Psoas muscle (tissue), 8 donors: ENCODE results near the gene COMP. TPM values are rescaled to one million over a fixed set of nuclear protein-coding genes. Genes with fewer than 3 reads are reported as not detected.
A peak's percentile ranks its signal among the peaks of the same experiment; 100 is the strongest.
"Not testable (repeated sequence)": the region's sequence is repeated elsewhere in the genome, so short reads cannot be mapped to it uniquely, and the experiment has no call there.

Source experiments
- ATAC-seq, 4 donors: fragments of 200-7000 bp; cut with Tn5 transposase; one replicate each; pipeline ENCODE4 v1.9.1; 2020; ENCODE audit warnings: moderate library complexity in 3 of 4, mild to moderate bottlenecking in 2 of 4
- DNase-seq, 2 donors: peaks; one replicate each; pipeline ENCODE4 v3.0.0-alpha.2; 2020
- H3K27ac ChIP-seq: fragments of 200-600 bp; one replicate; pipeline ENCODE4 v1.8.0; 2022
- H3K27me3 ChIP-seq, 3 donors: fragments of 200-600 bp in 1 of 3; one replicate each; pipeline versions ENCODE4 v1.6.1 to v1.8.0; 2013 to 2022; ENCODE audit warnings: low read length in 2 of 3, mild to moderate bottlenecking in 2 of 3, moderate library complexity in 1 of 3; ENCODE audit not compliant: insufficient read depth in 3 of 3
- H3K36me3 ChIP-seq, 2 donors: fragments of 200-600 bp in 1 of 2; one replicate each; pipeline versions ENCODE4 v1.6.1 to v1.8.0; 2013 to 2022; ENCODE audit warnings: low read depth in 1 of 2, mild to moderate bottlenecking in 1 of 2, moderate library complexity in 1 of 2; ENCODE audit not compliant: insufficient read depth in 1 of 2
- H3K4me1 ChIP-seq: fragments of 200-600 bp; one replicate; pipeline ENCODE4 v1.8.0; 2022
- H3K4me3 ChIP-seq: fragments of 200-600 bp; one replicate; pipeline ENCODE4 v1.8.0; 2022; ENCODE audit warnings: mild to moderate bottlenecking
- H3K9me3 ChIP-seq: fragments of 200-600 bp; one replicate; pipeline ENCODE4 v1.8.0; 2022
- CTCF ChIP-seq: fragments of 200-600 bp; IDR thresholded peaks from one replicate; pipeline ENCODE4 v1.8.0; 2022; ENCODE audit warnings: antibody characterized with exemption
- WGBS, 3 donors: extraction: QIAGEN DNeasy Blood & Tissue Kit; methylation state at CpG; one replicate each; pipeline versions ENCODE4 v1.1.6 to v1.1.7; 2013; 5-methylcytosine and 5-hydroxymethylcytosine counted together
- intact Hi-C, 2 donors: fragments of 100-400 bp; cut with DNase I; formaldehyde crosslinking; loops; one replicate each; pipeline versions ENCODE4 v1.11.0 to v1.14.2; 2022
- polyA plus RNA-seq, 3 donors: library from polyadenylated mRNA; stranded (reverse); fragments of 200-250 nt; gene quantifications; one replicate each; pipeline ENCODE4 v1.2.3, GENCODE V29; 2013
- total RNA-seq, 4 donors: library from RNA; stranded (reverse); fragmentation: NEBNext Ultra II Directional in 2 of 4; extraction: Animal tissue kit (Norgen Biotek cat#: 25700) in 2 of 4; gene quantifications; one replicate each; pipeline versions ENCODE4 v1.2.1 to v1.2.4, GENCODE V29; 2021 to 2023
- donor health status: healthy with polysubstance abuse.
- donor health status: DM: no; HTN: no; CAD: no; lungs with moderate emphysema.
- donor health status: Bipolar disorder and iron deficiency.
- donor health status: healthy.
- donor health status: DM: yes; HTN: yes; CAD: no.
- donor health status: DM: no; HTN: no; CAD: no.
- donor health status: DM: no; HTN: no; CAD: no.
- donor health status: DM: yes; HTN: yes; CAD: no.

Gene COMP
- total and polyA plus RNA-seq, 7 donors = 0.10 to 1.8 (median 0.84) TPM; not detected in 1

- Histone ChIP-seq H3K9me3 (no peaks in the 10 kb centered on the region), H3K27ac (no peak overlapping the region), H3K36me3 (no peaks in the 10 kb centered on the region), H3K4me1 (peaks cover 7% of the 10 kb centered on the region), H3K27me3 (no peaks in the 10 kb centered on the region), H3K4me3 (no peak overlapping the region)
- ATAC-seq (no peak), DNase-seq (peak in 1 of 2 donors; percentile 56)
- no peak for TF ChIP-seq CTCF
- WGBS, 3 donors = 19 to 25% (median 25%) methylated on average over 9 of the region's 9 CpGs
- intact Hi-C loops = no loop called here
Measured at GRCh38 chr19:18814063-18814462, 23.0 kb upstream of the COMP start.

GRCh38 chr19:18811638-18812037 is 20.5 kb upstream of the COMP start:
- H3K4me3 ChIP-seq, DNase-seq, H3K4me1 ChIP-seq, H3K9me3 ChIP-seq, ATAC-seq, H3K36me3 ChIP-seq, H3K27ac ChIP-seq, intact Hi-C loops, H3K27me3 ChIP-seq: not testable (repeated sequence)
- 91 to 96% (median 93%) methylated on average over 5 of the region's 5 CpGs for WGBS, 3 donors

GRCh38 chr19:18809149-18809868 is 18.2 kb upstream of the COMP start:
- Histone ChIP-seq H3K27me3 (no peaks in the 10 kb centered on the region), H3K36me3 (no peaks in the 10 kb centered on the region), H3K4me3 (peak overlapping the region; percentile 16), H3K4me1 (peaks cover 7% of the 10 kb centered on the region), H3K27ac (no peak overlapping the region), H3K9me3 (no peaks in the 10 kb centered on the region)
- intact Hi-C loops = no loop called here
- no peak for TF ChIP-seq CTCF
- WGBS, 3 donors = 29 to 50% (median 31%) methylated on average over 14 of the region's 14 CpGs
- DNase-seq (peak; percentile 72 to 83), ATAC-seq (peak; percentile 78 to 95 (median 85))

- Histone ChIP-seq H3K27me3 (peaks cover 0 to 7% (median 0%) of the 10 kb centered on the region in 3 donors), H3K27ac (no peak overlapping the region), H3K9me3 (no peaks in the 10 kb centered on the region), H3K4me1 (peaks cover 7% of the 10 kb centered on the region), H3K4me3 (no peak overlapping the region), H3K36me3 (no peaks in the 10 kb centered on the region)
- intact Hi-C loops = no loop called here
- TF ChIP-seq CTCF = no peak
- WGBS, 3 donors = 68 to 75% (median 71%) methylated on average over 19 of the region's 19 CpGs
- peak in 1 of 2 donors; percentile 61 for DNase-seq
- peak in 1 of 4 donors; percentile 21 for ATAC-seq
Measured at GRCh38 chr19:18807861-18808331, 16.8 kb upstream of the COMP start.

- DNase-seq (no peak), ATAC-seq (no peak)
- H3K27ac ChIP-seq = no peak overlapping the region
- no peaks in the 10 kb centered on the region for H3K9me3 ChIP-seq
- H3K4me1 ChIP-seq = peaks cover 6% of the 10 kb centered on the region
- no peaks in the 10 kb centered on the region for H3K36me3 ChIP-seq
- TF ChIP-seq CTCF = no peak
- intact Hi-C loops = no loop called here
- peaks cover 0 to 18% (median 4%) of the 10 kb centered on the region in 3 donors for H3K27me3 ChIP-seq
- 88 to 93% (median 89%) methylated on average over 8 of the region's 8 CpGs for WGBS, 3 donors
- H3K4me3 ChIP-seq = no peak overlapping the region
Measured at GRCh38 chr19:18804643-18805042, 13.5 kb upstream of the COMP start.
